ENCODE data around the gene AGAP2.

AGAP2 gene

GRCh38 chr12:57767305-57767698 lies 28.8 kb upstream of the AGAP2 start:
- no peak for DNase-seq

GRCh38 chr12:57766464-57767304 lies 28.1 kb upstream of the AGAP2 start, which contains the start of gene CYP27B1:
Gene CYP27B1 (minus strand): TSS chr12:57767078. CDS start chr12:57767041, 37 bp downstream.
- no peak for DNase-seq

GRCh38 chr12:57765698-57766463 lies 27.3 kb upstream of the AGAP2 start:
- peak in 1 of 2 donors; percentile 33 for DNase-seq

GRCh38 chr12:57765003-57765697 lies 26.6 kb upstream of the AGAP2 start:
- peak; percentile 65 to 74 for DNase-seq

- DNase-seq: peak in 1 of 2 donors; percentile 51
These were observed 26.1 kb upstream of the AGAP2 start for GRCh38 chr12:57764662-57765002.

- no peak for DNase-seq
These were observed 25.5 kb upstream of the AGAP2 start for GRCh38 chr12:57763881-57764661.

GRCh38 chr12:57762463-57762862 lies 23.9 kb upstream of the AGAP2 start:
- no peak for DNase-seq

- DNase-seq: no peak
These were observed 23.0 kb upstream of the AGAP2 start for GRCh38 chr12:57761391-57761998.

- no peak for DNase-seq
These were observed 21.9 kb upstream of the AGAP2 start for GRCh38 chr12:57760347-57760982.

- peak in 1 of 2 donors; percentile 44 for DNase-seq
These were observed 20.9 kb upstream of the AGAP2 start for GRCh38 chr12:57759360-57759980.

GRCh38 chr12:57758552-57759359 lies 20.2 kb upstream of the AGAP2 start:
- no peak for DNase-seq

- DNase-seq: no peak
These were observed 19.2 kb upstream of the AGAP2 start for GRCh38 chr12:57757771-57758170.

- peak; percentile 77 to 79 for DNase-seq
These were observed 18.1 kb upstream of the AGAP2 start for GRCh38 chr12:57756406-57757341.

- DNase-seq: peak in 1 of 2 donors; percentile 43
These were observed 17.2 kb upstream of the AGAP2 start for GRCh38 chr12:57755454-57756372.

GRCh38 chr12:57755194-57755453 lies 16.6 kb upstream of the AGAP2 start:
- DNase-seq: no peak

- DNase-seq: peak; percentile 85 to 88
These were observed 16.1 kb upstream of the AGAP2 start, which contains the start of gene MARCHF9 for GRCh38 chr12:57754411-57755193. Gene MARCHF9 (plus strand): TSS chr12:57755103. CDS start chr12:57755529, 426 bp downstream.

- no peak for DNase-seq
These were observed 15.3 kb upstream of the AGAP2 start for GRCh38 chr12:57753756-57754337.

Measured in stimulated activated CD4-positive, alpha-beta T cell treated with anti-CD3 and anti-CD28 coated beads, Interleukin-2, amount 100 ng/mL, for 24 hours (primary cell).